DMS 273 treated with DMSO at 0.1 percent for 48 hours (cell line): ENCODE data around the gene SMARCA2.
A peak's percentile ranks its signal among the peaks of the same experiment; 100 is the strongest.

ENCODE experiments used
- DNase-seq: peaks from one replicate; lab custom pipeline; 2025; lab: John Stamatoyannopoulos, UW

Gene SMARCA2

DNA sequence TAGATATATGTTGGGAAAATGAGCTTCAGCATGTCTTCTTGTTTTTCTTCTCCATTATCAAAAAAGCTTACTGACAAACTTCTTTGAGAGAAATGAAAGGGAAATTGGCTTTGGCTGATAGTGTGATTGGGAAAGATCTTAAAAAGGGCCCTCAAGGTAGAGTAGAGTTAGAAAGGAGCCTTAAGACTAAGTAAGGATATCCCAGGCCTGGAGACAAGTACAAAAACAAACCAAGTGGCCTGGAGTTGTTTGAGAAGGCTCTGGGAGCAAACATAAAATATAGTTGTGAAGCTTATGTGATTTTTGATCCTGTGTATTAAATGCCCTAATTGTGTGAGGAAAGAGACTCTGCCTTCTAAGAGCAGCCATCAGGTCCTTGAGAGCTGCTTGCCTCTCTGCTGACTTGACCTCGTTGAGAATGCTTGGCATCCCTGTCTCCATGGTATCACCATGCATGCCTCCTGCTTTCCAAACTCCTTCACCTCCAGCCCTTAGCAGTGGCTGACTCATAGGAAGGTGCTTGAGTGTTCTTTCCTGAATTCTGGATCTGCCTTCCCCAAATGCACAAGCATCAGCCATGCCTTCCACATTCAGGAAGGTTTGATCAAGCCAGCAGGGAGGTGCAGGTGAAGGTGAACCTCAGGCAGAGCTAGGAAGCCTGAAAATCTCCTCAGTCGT is 78.9 kb downstream of the SMARCA2 start:
- DNase-seq = no peak

DNA sequence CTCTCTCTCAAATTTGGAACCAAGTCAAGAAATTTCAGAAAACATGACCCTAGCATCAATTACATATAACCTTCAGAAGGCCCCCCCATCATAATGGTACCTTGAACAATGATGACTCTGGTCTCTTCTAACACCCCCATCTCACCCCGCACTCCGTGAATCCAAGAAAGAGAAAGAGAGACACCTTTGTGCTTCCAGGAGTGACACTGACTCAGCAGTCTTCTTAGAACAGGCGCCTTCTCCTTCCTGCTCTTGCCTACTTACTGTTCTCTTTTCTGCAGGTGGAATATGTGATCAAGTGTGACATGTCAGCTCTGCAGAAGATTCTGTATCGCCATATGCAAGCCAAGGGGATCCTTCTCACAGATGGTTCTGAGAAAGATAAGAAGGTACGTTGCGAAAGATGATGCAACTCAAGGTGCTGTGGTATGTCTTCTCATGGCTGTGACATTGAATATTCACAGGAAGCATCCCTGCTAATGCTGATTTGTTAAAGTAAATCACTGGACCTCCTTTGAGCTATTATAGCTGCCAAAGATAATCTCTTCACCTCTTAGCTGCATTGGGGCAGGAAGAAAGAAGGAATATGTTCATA is 81.3 kb downstream of the SMARCA2 start:
- no peak for DNase-seq

DNA sequence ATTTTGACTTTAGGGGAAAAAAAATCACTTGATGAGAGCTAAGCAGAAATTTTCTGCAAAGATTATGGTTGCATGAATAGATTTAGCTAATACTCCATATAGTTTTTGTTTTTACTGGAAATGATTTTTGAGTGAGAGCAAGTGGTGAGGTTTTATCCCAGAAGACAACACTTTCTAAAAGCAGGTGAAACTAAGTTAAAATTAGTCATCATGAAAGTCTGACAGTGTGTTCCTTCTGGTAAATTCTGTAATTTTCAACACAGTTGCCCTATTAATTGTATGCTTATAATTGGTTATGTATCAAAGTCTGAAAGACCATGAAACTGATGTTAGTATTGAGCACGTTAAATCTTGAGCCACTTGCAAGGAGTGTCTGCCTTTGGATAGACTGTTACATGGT is 91.5 kb downstream of the SMARCA2 start:
- DNase-seq = no peak

DNA sequence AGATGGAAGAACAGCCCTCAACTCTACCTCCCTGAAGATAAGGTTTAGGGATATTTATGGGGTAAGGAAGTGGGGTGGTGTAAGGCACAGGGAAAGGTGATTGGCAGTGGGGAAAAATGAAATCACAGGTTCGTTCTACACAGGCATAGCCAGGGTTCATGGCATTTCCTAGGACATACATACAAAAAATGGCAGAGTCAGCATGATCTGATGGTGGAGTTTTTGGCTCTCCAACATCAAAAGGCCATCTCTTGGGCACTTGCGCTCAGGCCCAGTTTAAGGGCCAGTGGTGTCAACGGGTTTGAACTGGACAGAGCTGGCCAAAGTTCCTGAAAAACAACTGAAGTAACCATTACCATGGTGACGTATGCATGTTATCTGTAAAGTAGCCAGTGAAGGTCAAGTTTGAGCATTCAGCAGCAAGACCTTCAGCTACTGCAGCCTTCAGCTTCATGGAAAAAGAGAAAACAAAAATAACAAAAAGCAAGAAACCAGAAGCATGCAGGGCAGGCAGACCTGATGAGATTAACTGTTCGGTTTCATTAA is 92.8 kb downstream of the SMARCA2 start:
- no peak for DNase-seq

DNA sequence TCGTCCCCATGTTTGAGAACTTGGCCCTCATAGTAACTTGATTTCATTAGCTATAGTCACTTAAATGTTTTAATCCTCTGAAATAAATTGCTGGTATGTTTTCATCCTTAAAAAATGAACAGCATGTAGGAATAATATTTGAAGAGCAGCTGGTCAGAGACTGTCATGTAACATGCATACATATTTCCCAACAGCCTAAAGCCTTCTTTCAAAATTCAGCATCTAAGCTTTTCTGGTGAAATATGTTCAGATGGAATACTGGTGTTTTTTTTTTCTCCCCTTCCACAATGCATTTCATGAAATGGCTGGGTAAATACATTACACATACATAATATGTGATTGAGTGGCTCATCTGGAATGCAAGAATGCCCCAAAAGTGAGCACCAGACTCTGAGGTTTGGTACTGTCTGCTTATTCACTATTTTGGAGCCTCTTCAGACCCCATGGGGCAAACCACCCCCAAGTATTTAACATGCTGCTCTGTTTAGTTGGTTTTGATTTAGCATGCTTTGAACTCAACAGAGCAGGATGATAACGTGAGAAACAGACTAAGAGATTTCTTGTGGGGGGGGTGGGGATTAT is 94.0 kb downstream of the SMARCA2 start:
- no peak for DNase-seq

DNA sequence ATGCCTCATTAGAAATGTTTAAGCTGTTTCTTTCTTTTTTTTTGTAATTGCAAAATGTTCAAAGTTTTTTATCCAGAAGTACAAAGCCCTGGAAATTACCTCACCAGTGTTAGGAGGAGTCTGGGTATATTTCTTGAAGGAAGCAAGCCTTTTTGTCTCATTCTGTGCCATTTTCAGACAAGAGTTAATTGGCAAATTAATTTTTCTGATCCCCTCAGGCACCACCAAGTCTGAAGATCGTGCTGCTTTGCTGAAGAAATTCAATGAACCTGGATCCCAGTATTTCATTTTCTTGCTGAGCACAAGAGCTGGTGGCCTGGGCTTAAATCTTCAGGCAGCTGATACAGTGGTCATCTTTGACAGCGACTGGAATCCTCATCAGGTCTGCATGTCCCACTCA is 94.9 kb downstream of the SMARCA2 start:
- no peak for DNase-seq

DNA sequence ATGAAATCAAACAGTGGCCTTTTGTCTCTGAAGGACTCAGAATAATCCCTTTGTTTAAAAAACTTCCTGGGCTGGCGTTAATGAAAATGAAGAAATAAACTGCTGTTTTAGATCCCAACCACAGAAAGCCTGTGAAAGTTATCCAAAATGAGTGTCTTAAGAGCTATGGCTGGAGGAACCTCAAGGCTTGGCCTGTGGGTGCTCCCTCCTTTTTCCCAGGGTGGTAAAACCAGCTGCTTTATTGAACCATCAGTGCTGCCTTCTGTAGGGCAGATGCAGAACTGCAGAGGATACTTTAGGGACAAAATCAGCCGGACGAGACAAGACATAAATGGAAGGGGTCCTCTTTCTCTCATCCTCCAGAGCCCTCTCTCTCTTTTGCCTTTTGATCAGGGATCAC is 100.9 kb downstream of the SMARCA2 start:
- DNase-seq = no peak

DNA sequence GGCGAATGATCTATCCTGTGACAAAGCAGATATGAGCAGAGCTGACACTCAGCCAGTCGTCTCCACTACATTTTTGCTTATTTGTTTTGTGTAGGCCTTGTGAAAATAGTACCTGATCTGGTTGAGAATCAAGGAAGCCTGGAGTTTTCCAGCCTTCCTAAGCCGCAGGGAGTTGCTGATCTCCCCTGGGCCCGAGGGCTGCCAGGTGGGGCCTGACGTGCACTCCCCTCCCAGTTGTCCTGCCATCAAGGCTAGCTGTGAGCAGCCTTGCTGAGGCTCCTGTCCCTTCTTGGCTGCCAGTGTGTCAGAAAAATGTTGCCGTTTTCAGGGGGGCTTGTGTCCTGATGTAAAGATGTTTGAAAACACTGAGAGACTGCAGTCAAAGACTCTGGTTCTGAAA is 102.4 kb downstream of the SMARCA2 start:
- no peak for DNase-seq

DNA sequence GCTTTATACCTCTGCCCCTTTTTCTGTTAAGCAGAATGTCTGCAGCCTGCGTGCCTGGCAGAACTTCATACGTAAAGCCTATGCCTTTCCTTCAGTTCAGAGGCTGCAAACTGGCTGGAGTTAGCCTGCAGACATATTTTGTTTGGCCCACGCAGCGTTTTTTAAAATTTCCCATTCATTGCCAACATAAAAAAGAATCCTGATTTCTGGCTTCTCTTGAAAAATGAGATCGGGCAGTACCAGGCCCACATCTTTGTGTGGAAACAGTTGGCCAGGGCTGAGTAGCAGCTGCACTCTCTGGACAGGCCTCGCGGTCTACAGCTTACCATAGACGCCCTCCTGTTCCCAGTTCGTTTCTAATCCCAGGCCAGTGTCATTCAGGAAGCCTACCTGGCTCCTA is 104.4 kb downstream of the SMARCA2 start:
- no peak for DNase-seq

DNA sequence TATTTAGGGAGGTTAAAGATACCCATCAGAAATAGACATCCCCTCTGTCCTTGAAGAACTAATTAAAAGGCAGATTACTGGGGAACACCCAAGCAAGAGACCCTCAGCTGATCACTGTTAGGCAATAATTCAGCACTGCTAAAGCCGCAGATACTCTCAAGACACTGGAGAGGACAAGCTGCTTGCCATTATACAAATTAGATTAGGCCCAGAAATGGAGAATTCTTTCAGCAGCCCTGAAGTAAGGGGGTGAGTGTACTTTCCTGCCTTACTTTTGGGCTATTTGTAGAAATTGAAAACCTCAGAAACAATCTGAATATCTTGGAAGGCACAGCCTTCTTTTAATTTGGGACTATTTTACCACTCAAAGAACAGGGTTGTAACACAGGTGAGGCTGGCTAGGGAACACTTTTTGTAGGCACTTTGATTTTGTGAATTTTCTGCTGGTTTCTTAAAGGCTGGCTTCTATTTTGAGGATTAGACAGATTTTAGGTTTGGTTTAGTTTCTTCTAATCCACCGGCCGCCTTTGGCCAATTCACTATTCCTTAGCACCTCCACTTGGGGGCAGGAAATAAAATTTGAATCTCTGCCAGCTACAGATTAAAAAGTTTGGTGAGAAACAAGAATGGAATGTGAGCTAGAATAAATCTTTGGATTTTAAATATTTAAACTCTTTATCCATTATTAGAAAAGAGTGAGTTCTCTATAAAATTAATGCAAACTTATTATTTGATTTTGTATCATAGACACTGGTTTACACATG is 106.0 kb downstream of the SMARCA2 start:
- no peak for DNase-seq

DNA sequence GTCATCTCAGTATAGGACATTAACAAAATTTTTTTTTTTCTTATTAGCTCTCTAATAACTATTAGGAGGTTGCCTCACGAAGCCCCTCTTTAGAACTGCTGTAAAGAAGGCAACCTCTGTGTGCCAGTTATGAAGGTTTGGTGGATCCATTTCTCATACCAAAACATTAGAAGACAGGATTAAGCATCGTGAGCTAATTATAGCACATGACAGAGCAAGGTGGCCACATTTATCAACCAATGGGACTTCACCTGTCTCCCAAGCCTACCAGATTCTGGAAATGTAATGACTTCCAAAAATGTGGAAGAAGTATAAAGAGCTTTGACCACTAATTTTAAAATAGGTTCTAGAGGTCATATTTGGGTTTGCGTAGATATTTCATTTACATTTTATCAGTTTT is 107.2 kb downstream of the SMARCA2 start:
- no peak for DNase-seq

DNA sequence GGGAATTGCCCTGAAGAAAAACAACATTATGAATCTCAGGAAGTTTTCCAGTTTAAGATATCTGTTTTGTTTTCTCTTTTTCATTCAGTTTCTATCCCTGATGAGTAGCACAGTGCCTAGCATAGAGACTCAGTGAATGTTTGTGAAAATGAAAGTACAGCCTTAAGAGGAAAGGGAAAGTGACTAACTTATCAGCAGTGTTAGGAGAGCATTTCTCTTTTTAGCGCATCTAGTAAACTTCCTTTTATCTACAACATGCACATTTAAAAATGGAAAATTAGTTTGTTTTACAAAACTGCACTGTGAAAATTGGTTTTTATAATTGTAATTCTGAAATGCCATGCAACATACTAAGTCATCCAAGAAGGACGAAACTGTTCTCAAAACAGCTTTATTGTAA is 110.8 kb downstream of the SMARCA2 start:
- no peak for DNase-seq

DNA sequence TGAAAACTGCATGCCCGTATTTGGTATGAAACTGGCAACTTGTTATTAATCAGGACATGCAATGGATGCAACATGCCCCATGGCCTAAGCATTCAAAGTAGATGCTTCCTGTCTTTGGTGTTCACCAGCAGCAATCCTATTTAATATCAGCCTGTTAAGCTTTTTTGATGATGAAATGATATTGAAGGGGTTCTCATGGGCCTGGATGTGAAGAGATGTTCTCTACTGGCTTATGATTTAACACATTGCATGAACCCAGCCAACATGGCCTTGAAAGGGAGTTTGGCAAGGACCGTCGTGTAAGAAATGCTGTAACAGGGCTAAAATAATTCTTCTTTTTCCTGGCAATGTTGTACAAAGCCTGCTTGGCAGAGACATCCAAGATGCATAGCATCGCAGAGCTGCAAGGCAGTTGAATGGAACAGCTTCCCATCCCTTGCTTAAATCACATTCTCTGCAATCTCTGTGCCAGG is 111.2 kb downstream of the SMARCA2 start:
- DNase-seq = no peak

DNA sequence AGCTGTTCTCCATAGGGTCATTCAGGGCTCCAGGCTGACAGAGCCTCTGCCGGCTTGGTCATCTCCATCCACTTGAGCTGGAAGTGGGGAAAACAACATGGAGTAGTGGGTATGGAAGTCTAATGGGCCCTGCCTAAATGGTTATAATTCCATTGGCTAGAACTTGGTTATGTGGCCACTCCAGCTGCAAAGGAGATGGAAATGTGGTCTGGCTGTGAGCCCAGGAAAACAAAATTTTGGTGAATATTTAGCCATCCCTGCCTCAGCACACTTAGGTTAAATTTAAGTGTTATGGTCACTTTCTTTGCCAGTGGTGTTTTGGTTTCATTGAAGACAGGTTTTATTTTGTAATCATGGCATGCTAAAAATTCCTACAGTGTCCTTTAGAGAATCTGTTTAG is 112.3 kb downstream of the SMARCA2 start:
- DNase-seq = no peak

DNA sequence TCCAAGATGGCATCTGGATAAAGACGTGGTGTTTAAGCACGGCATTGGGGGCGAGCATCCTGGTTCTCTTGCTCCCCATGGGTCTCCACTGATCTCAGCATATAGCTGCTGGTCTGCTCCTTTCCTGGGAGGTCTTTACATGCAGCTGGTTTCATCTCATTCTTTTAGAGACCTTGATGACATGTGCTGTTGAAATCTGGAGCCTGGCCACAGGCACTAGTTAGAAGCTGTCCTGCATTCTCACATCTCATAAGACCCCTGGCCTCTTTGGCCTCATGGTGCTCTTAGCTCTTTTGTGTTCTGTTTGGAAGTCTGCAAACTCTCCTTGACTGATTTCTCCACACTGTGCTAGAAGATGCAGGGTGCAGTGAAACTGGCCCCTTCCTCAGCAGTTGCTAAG is 113.0 kb downstream of the SMARCA2 start:
- no peak for DNase-seq

DNA sequence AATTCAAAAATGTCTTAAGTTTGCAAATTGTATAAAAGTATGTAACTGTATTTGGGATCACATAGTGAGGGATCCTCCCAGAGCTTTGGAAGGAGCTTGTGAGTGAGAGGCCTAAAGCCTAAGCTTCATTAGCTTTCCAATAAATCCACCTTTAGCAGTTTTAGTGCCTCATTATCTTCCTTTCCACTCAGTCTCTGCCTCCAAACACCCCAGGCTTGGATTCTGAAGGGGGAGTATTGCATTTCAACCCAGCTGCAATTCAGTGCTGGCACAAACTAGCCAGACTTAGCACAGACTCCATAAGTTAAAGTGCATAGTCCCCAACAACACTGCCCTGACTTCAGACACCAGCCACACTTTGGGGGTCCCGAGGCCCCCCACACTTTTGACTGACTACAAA is 113.5 kb downstream of the SMARCA2 start:
- no peak for DNase-seq

DNA sequence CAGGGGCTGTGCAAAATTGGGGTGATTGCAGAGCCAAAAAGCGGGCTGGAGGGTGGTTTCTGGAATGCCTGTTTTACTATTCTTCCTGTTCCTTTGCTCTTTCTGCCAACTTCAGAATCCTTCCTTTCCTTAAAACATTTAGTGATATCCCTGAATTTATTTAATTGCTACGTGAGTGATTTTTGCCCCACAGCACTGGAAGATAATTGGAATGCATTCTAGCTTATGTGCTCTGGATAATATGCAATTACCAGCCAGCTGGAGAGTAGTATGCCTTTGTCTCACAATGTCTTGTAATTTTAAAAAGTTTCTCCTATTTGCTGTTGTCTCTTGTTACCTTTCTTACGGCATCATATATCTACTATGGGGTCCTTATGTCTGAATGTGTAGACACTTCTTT is 115.8 kb downstream of the SMARCA2 start:
- no peak for DNase-seq

DNA sequence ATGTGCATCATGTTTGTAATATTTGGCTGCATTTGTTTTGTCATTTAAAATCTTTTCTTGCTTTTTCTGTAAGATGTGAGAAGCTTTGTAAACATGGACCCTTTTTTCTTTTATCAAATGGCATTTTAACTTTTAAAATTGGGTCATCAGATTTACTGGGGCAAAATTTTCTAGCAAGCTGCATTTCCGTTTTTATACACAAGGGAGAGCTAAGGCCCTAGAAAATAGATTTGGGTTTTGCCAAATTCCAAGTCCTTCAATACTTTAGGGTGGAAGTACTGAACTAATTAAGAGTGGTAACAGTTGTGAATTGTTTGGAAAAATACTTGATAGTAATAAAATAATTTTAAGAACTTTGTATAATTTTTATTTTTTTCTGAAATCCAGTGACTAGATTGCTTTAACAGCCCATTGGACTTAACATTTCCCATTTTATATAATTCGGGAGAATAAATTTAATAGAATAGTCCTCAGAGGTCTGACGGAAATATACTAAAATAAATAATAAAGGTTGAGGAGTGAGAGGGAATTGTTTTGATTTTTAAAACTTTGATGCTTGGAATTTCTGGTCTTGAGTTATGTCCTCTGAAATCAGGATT is 117.4 kb downstream of the SMARCA2 start:
- peak; percentile 3 for DNase-seq

DNA sequence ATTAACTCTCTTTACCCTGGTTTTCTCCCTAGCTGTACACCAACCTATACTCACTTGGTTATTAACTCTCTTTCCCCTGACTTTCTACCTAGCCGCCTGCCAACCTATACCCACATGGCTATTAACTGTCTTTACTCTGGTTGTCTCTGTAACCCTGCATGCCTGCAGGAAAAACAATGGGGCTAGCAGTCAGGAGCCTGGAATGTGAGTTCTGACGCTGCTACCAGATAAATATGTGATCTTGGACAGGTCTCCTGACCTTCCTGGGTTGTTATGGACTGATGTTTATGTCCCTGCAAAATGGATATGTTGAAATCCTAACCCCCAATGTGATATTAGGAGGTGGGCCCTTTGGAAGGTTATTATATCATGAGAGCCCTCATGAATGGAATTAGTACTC is 119.2 kb downstream of the SMARCA2 start:
- DNase-seq = no peak

DNA sequence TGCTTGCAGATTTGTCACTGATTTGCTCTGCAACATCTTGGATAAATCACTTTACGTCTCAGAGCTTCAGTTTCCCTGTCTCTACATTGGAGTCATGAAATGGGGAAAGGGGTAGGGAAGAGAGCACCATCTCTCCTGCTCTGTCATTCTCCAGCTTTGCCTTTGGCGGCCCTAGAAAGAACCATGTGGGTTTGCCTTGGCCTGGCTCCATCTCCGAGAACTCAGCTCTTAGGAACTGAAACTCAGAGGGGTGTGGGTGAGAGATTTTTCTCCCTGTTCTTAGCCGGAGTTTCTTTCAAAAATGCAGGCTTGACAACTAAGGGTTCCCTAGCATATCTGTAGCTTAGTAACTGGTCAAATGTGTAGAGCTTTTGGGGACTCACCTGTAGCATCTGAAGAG is 123.5 kb downstream of the SMARCA2 start:
- no peak for DNase-seq

DNA sequence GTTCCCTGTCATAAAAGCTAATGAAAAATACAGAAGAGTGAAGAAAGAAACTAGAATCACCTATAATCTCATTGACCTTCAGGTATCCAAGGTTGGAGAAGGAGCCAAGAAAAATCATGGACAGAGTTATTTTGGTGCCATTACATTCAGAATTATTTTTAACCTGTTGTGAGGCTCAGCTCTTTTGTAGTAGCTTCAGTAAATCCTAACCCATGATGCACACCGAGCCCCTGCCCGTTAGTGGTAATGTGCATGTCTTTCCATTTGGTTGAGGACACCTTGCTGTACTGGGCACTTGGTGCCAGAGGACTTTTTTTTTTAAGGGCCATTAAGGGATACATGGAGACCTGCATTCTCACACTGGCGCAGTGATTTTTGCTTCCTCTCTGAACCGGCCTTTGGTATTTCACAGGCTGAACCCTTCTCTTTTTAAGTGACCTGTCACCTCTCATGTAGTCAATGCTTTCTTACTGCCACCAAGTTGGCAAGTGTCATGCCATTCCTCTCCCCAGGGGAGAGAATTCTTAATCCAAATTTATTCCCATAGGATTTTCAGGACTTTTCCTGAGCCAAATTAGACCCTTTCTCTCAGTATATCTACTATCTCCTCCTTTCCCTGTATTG is 125.6 kb downstream of the SMARCA2 start:
- DNase-seq = no peak

DNA sequence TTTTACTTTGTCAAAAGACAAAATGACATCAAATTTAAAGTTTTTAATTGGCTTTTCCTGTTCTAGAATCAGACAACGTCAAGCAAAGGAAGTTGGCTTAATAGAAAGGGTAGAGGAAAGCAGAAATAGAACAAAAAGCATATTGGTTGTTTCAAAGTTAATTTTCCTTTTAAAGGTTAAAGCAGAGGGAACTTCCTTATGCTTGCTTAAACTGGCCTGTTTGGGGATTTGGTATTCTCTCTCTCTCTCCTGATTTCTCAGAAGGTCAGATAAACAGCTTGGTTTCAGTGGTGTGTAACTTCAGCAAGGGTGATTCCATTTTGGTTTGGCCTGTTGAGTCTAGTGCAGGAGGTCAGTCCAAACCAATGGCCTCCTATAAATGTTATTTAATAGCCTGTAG is 127.1 kb downstream of the SMARCA2 start:
- no peak for DNase-seq
